ENCODE data around the gene LGALS4.
"Not testable (repeated sequence)": the region's sequence is repeated elsewhere in the genome, so short reads cannot be mapped to it uniquely, and the experiment has no call there.

Gene LGALS4

GRCh38 chr19:38799104-38799503, 13.6 kb downstream of the LGALS4 start:
- Mint-ChIP-seq H3K4me3 (no peak overlapping the region), H3K9me3 (no peaks in the 10 kb centered on the region), H3K4me1 (ENCODE audit: low read depth) (no peaks in the 10 kb centered on the region), H3K36me3 (ENCODE audit: low read depth) (no peaks in the 10 kb centered on the region), H3K27ac (no peak overlapping the region), H3K27me3 (no peaks in the 10 kb centered on the region)

GRCh38 chr19:38797781-38798180, 15.0 kb downstream of the LGALS4 start:
- not testable (repeated sequence) for H3K36me3 Mint-ChIP-seq (ENCODE audit: low read depth); H3K4me1 Mint-ChIP-seq (ENCODE audit: low read depth); H3K27me3 Mint-ChIP-seq; H3K9me3 Mint-ChIP-seq; H3K27ac Mint-ChIP-seq; H3K4me3 Mint-ChIP-seq

- no peak overlapping the region for H3K27ac Mint-ChIP-seq
- H3K36me3 Mint-ChIP-seq (ENCODE audit: low read depth): no peaks in the 10 kb centered on the region
- peaks cover 9% of the 10 kb centered on the region for H3K4me1 Mint-ChIP-seq (ENCODE audit: low read depth)
- no peak overlapping the region for H3K4me3 Mint-ChIP-seq
- peaks cover 4% of the 10 kb centered on the region for H3K27me3 Mint-ChIP-seq
- no peaks in the 10 kb centered on the region for H3K9me3 Mint-ChIP-seq
Observed at GRCh38 chr19:38796154-38796553, 16.6 kb downstream of the LGALS4 start.

GRCh38 chr19:38795549-38795948, 17.2 kb downstream of the LGALS4 start:
- Mint-ChIP-seq H3K27ac (no peak overlapping the region), H3K36me3 (ENCODE audit: low read depth) (no peaks in the 10 kb centered on the region), H3K9me3 (no peaks in the 10 kb centered on the region)

GRCh38 chr19:38793671-38794070, 19.1 kb downstream of the LGALS4 start:
- H3K27me3 Mint-ChIP-seq: peaks cover 4% of the 10 kb centered on the region
- no peaks in the 10 kb centered on the region for H3K36me3 Mint-ChIP-seq (ENCODE audit: low read depth)
- no peaks in the 10 kb centered on the region for H3K9me3 Mint-ChIP-seq
- no peak overlapping the region for H3K27ac Mint-ChIP-seq
- peaks cover 9% of the 10 kb centered on the region for H3K4me1 Mint-ChIP-seq (ENCODE audit: low read depth)
- H3K4me3 Mint-ChIP-seq: no peak overlapping the region

More at GRCh38 chr19:38795549-38795948, 17.2 kb downstream of the LGALS4 start:
- Mint-ChIP-seq H3K27me3 (peaks cover 4% of the 10 kb centered on the region), H3K4me3 (no peak overlapping the region), H3K4me1 (ENCODE audit: low read depth) (peaks cover 9% of the 10 kb centered on the region)

GRCh38 chr19:38793177-38793576, 19.6 kb downstream of the LGALS4 start:
- Mint-ChIP-seq H3K4me1 (ENCODE audit: low read depth) (peaks cover 9% of the 10 kb centered on the region), H3K9me3 (no peaks in the 10 kb centered on the region), H3K4me3 (peak overlapping the region; percentile 50), H3K27ac (no peak overlapping the region), H3K36me3 (ENCODE audit: low read depth) (no peaks in the 10 kb centered on the region), H3K27me3 (peaks cover 4% of the 10 kb centered on the region)

- no peaks in the 10 kb centered on the region for H3K9me3 Mint-ChIP-seq
- H3K27me3 Mint-ChIP-seq: peaks cover 4% of the 10 kb centered on the region
- no peaks in the 10 kb centered on the region for H3K36me3 Mint-ChIP-seq (ENCODE audit: low read depth)
- no peak overlapping the region for H3K27ac Mint-ChIP-seq
- H3K4me3 Mint-ChIP-seq: peak overlapping the region; percentile 50
- peaks cover 9% of the 10 kb centered on the region for H3K4me1 Mint-ChIP-seq (ENCODE audit: low read depth)
Observed at GRCh38 chr19:38792250-38793111, 20.3 kb downstream of the LGALS4 start.

- H3K27ac Mint-ChIP-seq; H3K27me3 Mint-ChIP-seq; H3K9me3 Mint-ChIP-seq; H3K4me1 Mint-ChIP-seq (ENCODE audit: low read depth); H3K4me3 Mint-ChIP-seq; H3K36me3 Mint-ChIP-seq (ENCODE audit: low read depth): not testable (repeated sequence)
Observed at GRCh38 chr19:38791451-38792064, 21.2 kb downstream of the LGALS4 start.

- not testable (repeated sequence) for H3K27me3 Mint-ChIP-seq; H3K4me3 Mint-ChIP-seq; H3K4me1 Mint-ChIP-seq (ENCODE audit: low read depth); H3K27ac Mint-ChIP-seq; H3K36me3 Mint-ChIP-seq (ENCODE audit: low read depth); H3K9me3 Mint-ChIP-seq
Observed at GRCh38 chr19:38790507-38791403, 22.0 kb downstream of the LGALS4 start.

GRCh38 chr19:38788478-38789243, 24.1 kb downstream of the LGALS4 start, which contains the start of gene LGALS7B:
TSS of gene LGALS7B (plus strand) at chr19:38789200. CDS start at chr19:38789227, 27 bp downstream.
- Mint-ChIP-seq H3K4me1 (ENCODE audit: low read depth) (peaks cover 13% of the 10 kb centered on the region), H3K4me3 (no peak within 1 kb of the TSS), H3K36me3 (ENCODE audit: low read depth) (no peaks in the 10 kb centered on the region), H3K27ac (no peak within 1 kb of the TSS), H3K9me3 (no peaks in the 10 kb centered on the region), H3K27me3 (peaks cover 4% of the 10 kb centered on the region)

GRCh38 chr19:38786572-38787265, 26.0 kb downstream of the LGALS4 start:
- H3K4me3 Mint-ChIP-seq: no peak overlapping the region
- H3K9me3 Mint-ChIP-seq: no peaks in the 10 kb centered on the region
- no peaks in the 10 kb centered on the region for H3K36me3 Mint-ChIP-seq (ENCODE audit: low read depth)
- no peak overlapping the region for H3K27ac Mint-ChIP-seq
- no peaks in the 10 kb centered on the region for H3K27me3 Mint-ChIP-seq
- peaks cover 3% of the 10 kb centered on the region for H3K4me1 Mint-ChIP-seq (ENCODE audit: low read depth)

GRCh38 chr19:38786061-38786460, 26.7 kb downstream of the LGALS4 start:
- not testable (repeated sequence) for H3K4me1 Mint-ChIP-seq (ENCODE audit: low read depth); H3K9me3 Mint-ChIP-seq; H3K36me3 Mint-ChIP-seq (ENCODE audit: low read depth); H3K27me3 Mint-ChIP-seq; H3K4me3 Mint-ChIP-seq; H3K27ac Mint-ChIP-seq

GRCh38 chr19:38785187-38785699, 27.5 kb downstream of the LGALS4 start:
- peaks cover 3% of the 10 kb centered on the region for H3K4me1 Mint-ChIP-seq (ENCODE audit: low read depth)
- no peak overlapping the region for H3K4me3 Mint-ChIP-seq
- no peaks in the 10 kb centered on the region for H3K9me3 Mint-ChIP-seq
- no peak overlapping the region for H3K27ac Mint-ChIP-seq
- no peaks in the 10 kb centered on the region for H3K27me3 Mint-ChIP-seq
- H3K36me3 Mint-ChIP-seq (ENCODE audit: low read depth): no peaks in the 10 kb centered on the region

GRCh38 chr19:38784224-38784623, 28.5 kb downstream of the LGALS4 start:
- no peak overlapping the region for H3K27ac Mint-ChIP-seq
- H3K4me3 Mint-ChIP-seq: no peak overlapping the region
- H3K4me1 Mint-ChIP-seq (ENCODE audit: low read depth): peaks cover 3% of the 10 kb centered on the region

More at GRCh38 chr19:38784224-38784623, 28.5 kb downstream of the LGALS4 start:
- Mint-ChIP-seq H3K36me3 (ENCODE audit: low read depth) (no peaks in the 10 kb centered on the region), H3K27me3 (no peaks in the 10 kb centered on the region), H3K9me3 (no peaks in the 10 kb centered on the region)

All from stimulated activated naive CD8-positive, alpha-beta T cell treated with anti-CD3 and anti-CD28 coated beads, Interleukin-15, Interleukin-2, amounts not matched to agents 100 ng/mL and 50 ng/mL, for 24 hours (primary cell).